Mesenchymal stem cell (in vitro differentiated cells and primary cell): ENCODE results near the gene CELSR1.
"Not testable (repeated sequence)": the region's sequence is repeated elsewhere in the genome, so short reads cannot be mapped to it uniquely, and the experiment has no call there.

Source experiments
- DNase-seq: peaks from one replicate; pipeline ENCODE4 v3.0.0-alpha.2; 2013
- H2AFZ ChIP-seq: one replicate; pipeline ENCODE4 v1.6.1; 2013; ENCODE audit warnings: low read depth, mild to moderate bottlenecking, control low read depth, inconsistent platforms, low read length, moderate library complexity
- H2AK5ac ChIP-seq: 2 replicates; pipeline ENCODE4 v1.6.1; 2013; ENCODE audit warnings: low read length, moderate library complexity, mild to moderate bottlenecking, inconsistent platforms; ENCODE audit not compliant: severe bottlenecking
- H2BK120ac ChIP-seq: one replicate; pipeline ENCODE4 v1.6.1; 2013; ENCODE audit warnings: low read depth, mild to moderate bottlenecking, inconsistent platforms, low read length, moderate library complexity
- H2BK12ac ChIP-seq, 2 experiments: one replicate each; pipeline ENCODE4 v1.6.1; 2013; ENCODE audit warnings: inconsistent platforms in 2 of 2, low read length in 2 of 2, mild to moderate bottlenecking in 2 of 2, moderate library complexity in 2 of 2, control low read depth in 1 of 2
- H2BK15ac ChIP-seq: one replicate; pipeline ENCODE4 v1.6.1; 2013; ENCODE audit warnings: mild to moderate bottlenecking, low read depth, inconsistent platforms; ENCODE audit not compliant: poor library complexity, severe bottlenecking
- H2BK5ac ChIP-seq: 2 replicates; pipeline ENCODE4 v1.6.1; 2013; ENCODE audit warnings: low read depth, mild to moderate bottlenecking, low read length, control low read depth, inconsistent platforms; ENCODE audit not compliant: poor library complexity, severe bottlenecking
- H3K14ac ChIP-seq, 2 experiments: one replicate each; pipeline ENCODE4 v1.6.1; 2013; ENCODE audit warnings: inconsistent platforms in 2 of 2, low read length in 2 of 2, control low read depth in 1 of 2, mild to moderate bottlenecking in 1 of 2, moderate library complexity in 1 of 2
- H3K18ac ChIP-seq, 2 experiments: one replicate each; pipeline ENCODE4 v1.6.1; 2013; ENCODE audit warnings: inconsistent platforms in 2 of 2, low read length in 2 of 2, control low read depth in 1 of 2, low read depth in 1 of 2, mild to moderate bottlenecking in 1 of 2
- H3K23ac ChIP-seq, 2 experiments: one replicate each; pipeline ENCODE4 v1.6.1; 2013; ENCODE audit warnings: inconsistent platforms in 2 of 2, low read length in 2 of 2, mild to moderate bottlenecking in 2 of 2, moderate library complexity in 2 of 2, control low read depth in 1 of 2
- H3K27ac ChIP-seq: 2 replicates; pipeline ENCODE4 v1.5.1; 2013; ENCODE audit warnings: mild to moderate bottlenecking, moderate library complexity, low read length, control low read depth, inconsistent platforms; ENCODE audit not compliant: poor library complexity, severe bottlenecking
- H3K27me3 ChIP-seq, 2 experiments: 2 replicates each; pipeline versions ENCODE4 v1.6.1 to v1.7.0; 2013; ENCODE audit warnings: low read length in 2 of 2, mild to moderate bottlenecking in 2 of 2, moderate library complexity in 2 of 2, control low read depth in 1 of 2, inconsistent platforms in 1 of 2; ENCODE audit not compliant: control insufficient read depth in 1 of 2, insufficient read depth in 1 of 2
- H3K36me3 ChIP-seq, 2 experiments: 2 replicates each; pipeline versions ENCODE4 v1.6.1 to v1.7.0; 2013; ENCODE audit warnings: low read length in 2 of 2, control low read depth in 1 of 2, inconsistent platforms in 1 of 2, low read depth in 1 of 2, mild to moderate bottlenecking in 1 of 2; ENCODE audit not compliant: insufficient read depth in 2 of 2, control insufficient read depth in 1 of 2
- H3K4ac ChIP-seq, 2 experiments: one replicate each; pipeline ENCODE4 v1.6.1; 2013; ENCODE audit warnings: inconsistent platforms in 2 of 2, low read length in 2 of 2, mild to moderate bottlenecking in 2 of 2, moderate library complexity in 2 of 2, control low read depth in 1 of 2, low read depth in 1 of 2
- H3K4me1 ChIP-seq: 2 replicates; pipeline ENCODE4 v1.6.1; 2013; ENCODE audit warnings: low read depth, low read length, control low read depth; ENCODE audit not compliant: control insufficient read depth, insufficient read depth
- H3K4me2 ChIP-seq: 2 replicates; pipeline ENCODE4 v1.6.1; 2013; ENCODE audit warnings: low read length, mild to moderate bottlenecking, inconsistent platforms; ENCODE audit not compliant: poor library complexity, severe bottlenecking
- H3K4me3 ChIP-seq, 2 experiments: 2 replicates each; pipeline versions ENCODE4 v1.5.1 to v1.7.0; 2013; ENCODE audit warnings: low read length in 2 of 2, mild to moderate bottlenecking in 2 of 2, control low read depth in 1 of 2, low read depth in 1 of 2; ENCODE audit not compliant: insufficient read depth in 1 of 2
- H3K79me1 ChIP-seq: replicated peaks from 2 replicates; pipeline ENCODE4 v1.6.1; 2013; ENCODE audit warnings: mild to moderate bottlenecking, control low read depth, low read length, inconsistent platforms; ENCODE audit not compliant: poor library complexity, severe bottlenecking
- H3K9ac ChIP-seq: 2 replicates; pipeline ENCODE4 v1.7.0; 2013; ENCODE audit warnings: mild to moderate bottlenecking, low read length, moderate library complexity
- H3K9me3 ChIP-seq: 2 replicates; pipeline ENCODE4 v1.7.0; 2013; ENCODE audit warnings: mild to moderate bottlenecking, low read length; ENCODE audit not compliant: control insufficient read depth
- H4K8ac ChIP-seq: one replicate; pipeline ENCODE4 v1.6.1; 2013; ENCODE audit warnings: inconsistent platforms, mild to moderate bottlenecking, low read length, moderate library complexity
- H4K91ac ChIP-seq: one replicate; pipeline ENCODE4 v1.6.1; 2013; ENCODE audit warnings: mild to moderate bottlenecking, low read length, inconsistent platforms
- WGBS: methylation state at CpG from one replicate; pipeline ENCODE4 v1.1.7; 2013; ENCODE audit warnings: mixed read lengths; 5-methylcytosine and 5-hydroxymethylcytosine counted together

CELSR1 gene

GRCh38 chr22:46317646-46318045 is 219.8 kb downstream of the CELSR1 start:
- Histone ChIP-seq H2BK15ac (no peak overlapping the region), H3K27me3 (no peaks in the 10 kb centered on the region)
- 90% methylated on average over 20 of the region's 20 CpGs for WGBS

GRCh38 chr22:46315976-46316375 is 221.4 kb downstream of the CELSR1 start:
- Histone ChIP-seq H3K14ac (no peak overlapping the region), H3K4me3 (no peak overlapping the region), H3K18ac (no peak overlapping the region), H4K8ac (no peak overlapping the region), H3K4me2 (no peak overlapping the region), H3K79me1 (peaks cover 35% of the 10 kb centered on the region), H2AK5ac (no peak overlapping the region), H3K27ac (no peak overlapping the region), H2BK15ac (no peak overlapping the region), H3K23ac (no peak overlapping the region), H4K91ac (no peak overlapping the region), H3K36me3 (peaks cover 8 to 20% of the 10 kb centered on the region in 2 experiments), H2BK12ac (no peak overlapping the region), H3K9me3 (no peaks in the 10 kb centered on the region), H2BK5ac (no peak overlapping the region), H3K9ac (no peak overlapping the region), H2BK120ac (no peak overlapping the region), H3K4me1 (peaks cover 6% of the 10 kb centered on the region), H2AFZ (no peak overlapping the region), H3K27me3 (no peaks in the 10 kb centered on the region), H3K4ac (no peak overlapping the region)
- no peak for DNase-seq
- WGBS, result 93% methylated on average over 10 of the region's 12 CpGs

More at GRCh38 chr22:46317646-46318045, 219.8 kb downstream of the CELSR1 start:
- H3K27ac ChIP-seq, result no peak overlapping the region
- no peak overlapping the region for H3K14ac ChIP-seq
- H4K8ac ChIP-seq, result no peak overlapping the region
- H3K4me2 ChIP-seq, result no peak overlapping the region
- no peak overlapping the region for H2BK12ac ChIP-seq
- no peaks in the 10 kb centered on the region for H3K9me3 ChIP-seq
- H3K9ac ChIP-seq, result no peak overlapping the region
- no peak overlapping the region for H2AFZ ChIP-seq
- no peak for DNase-seq
- peaks cover 47% of the 10 kb centered on the region for H3K79me1 ChIP-seq
- H3K4me3 ChIP-seq, result no peak overlapping the region
- no peak overlapping the region for H3K4ac ChIP-seq
- peaks cover 8 to 24% of the 10 kb centered on the region in 2 experiments for H3K36me3 ChIP-seq
- H3K23ac ChIP-seq, result no peak overlapping the region
- no peak overlapping the region for H4K91ac ChIP-seq
- H2AK5ac ChIP-seq, result no peak overlapping the region
- no peak overlapping the region for H2BK5ac ChIP-seq
- H3K18ac ChIP-seq, result no peak overlapping the region
- no peak overlapping the region for H2BK120ac ChIP-seq
- peaks cover 6% of the 10 kb centered on the region for H3K4me1 ChIP-seq

- H3K9me3 ChIP-seq, H2BK15ac ChIP-seq, H3K4me1 ChIP-seq, H2BK12ac ChIP-seq, DNase-seq, H3K4me2 ChIP-seq, H2AK5ac ChIP-seq, H3K4me3 ChIP-seq, H3K4ac ChIP-seq, H3K27ac ChIP-seq, H2BK5ac ChIP-seq, H2BK120ac ChIP-seq, H3K9ac ChIP-seq, H4K91ac ChIP-seq, H3K23ac ChIP-seq, H3K18ac ChIP-seq, H4K8ac ChIP-seq, H2AFZ ChIP-seq, H3K14ac ChIP-seq, H3K27me3 ChIP-seq: not testable (repeated sequence)
- 100% methylated on average over 2 of the region's 2 CpGs for WGBS
- Histone ChIP-seq H3K79me1 (peaks cover 35% of the 10 kb centered on the region), H3K36me3 (peaks cover 4 to 12% of the 10 kb centered on the region in 2 experiments)
These were observed 224.6 kb downstream of the CELSR1 start for GRCh38 chr22:46312848-46313247.

- H3K9me3 ChIP-seq, result no peaks in the 10 kb centered on the region
- H2BK120ac ChIP-seq, result no peak overlapping the region
- no peak overlapping the region for H2AFZ ChIP-seq
- no peak overlapping the region for H3K4me2 ChIP-seq
- H4K8ac ChIP-seq, result no peak overlapping the region
- H2BK5ac ChIP-seq, result no peak overlapping the region
- no peak overlapping the region for H2BK15ac ChIP-seq
- no peak overlapping the region for H3K4ac ChIP-seq
- no peak overlapping the region for H3K9ac ChIP-seq
- H2AK5ac ChIP-seq, result no peak overlapping the region
- H3K79me1 ChIP-seq, result peaks cover 28% of the 10 kb centered on the region
- peaks cover 6% of the 10 kb centered on the region for H3K4me1 ChIP-seq
- H4K91ac ChIP-seq, result no peak overlapping the region
- DNase-seq, result no peak
- H3K18ac ChIP-seq, result no peak overlapping the region
- no peak overlapping the region for H2BK12ac ChIP-seq
- WGBS, result 97% methylated on average over 7 of the region's 8 CpGs
- H3K23ac ChIP-seq, result no peak overlapping the region
- H3K27ac ChIP-seq, result no peak overlapping the region
- peaks cover 0 to 8% of the 10 kb centered on the region in 2 experiments for H3K36me3 ChIP-seq
- H3K4me3 ChIP-seq, result no peak overlapping the region
- H3K27me3 ChIP-seq, result no peaks in the 10 kb centered on the region
- H3K14ac ChIP-seq, result no peak overlapping the region
These were observed 225.4 kb downstream of the CELSR1 start for GRCh38 chr22:46312056-46312455.
